PC-3 (cell line): Measurements from ENCODE around the gene SDK2. TPM values are rescaled to one million over a fixed set of nuclear protein-coding genes. Genes with fewer than 3 reads are reported as not detected.

Experiments used
- ATAC-seq: fragments of 200-7000 bp; cut with Tn5 transposase; 2 replicates; pipeline ENCODE4 v1.9.1; 2020; ENCODE audit warnings: mild to moderate bottlenecking, moderate library complexity
- BruUV-seq: library from RNA; stranded (reverse); fragments of 400-500 nt; replicated peaks from 2 replicates; lab custom pipeline; 2021; lab: Mats Ljungman, UMichigan
- CTCF ChIA-PET: fragments of 300-600 bp; sonication (Branson Sonifier 250); formaldehyde crosslinking; loops from one replicate; lab custom pipeline; 2022; ENCODE audit warnings: antibody characterized with exemption; lab: Charles Lee
- POLR2A ChIA-PET: fragments of 300-600 bp; sonication (Branson Sonifier 250); formaldehyde crosslinking; loops from one replicate; lab custom pipeline; 2022; ENCODE audit warnings: antibody characterized with exemption; ENCODE audit not compliant: unreplicated experiment; lab: Charles Lee
- DNase-seq: peaks from one replicate; pipeline ENCODE4 v3.0.0-alpha.2; 2015
- H2AFZ ChIP-seq: fragments of 300-600 bp; sonication (generic); 2 replicates; pipeline ENCODE4 v1.6.0; 2016; ENCODE audit warnings: antibody characterized with exemption, low read length
- H3F3A ChIP-seq: fragments of 300-600 bp; sonication (generic); one replicate; pipeline ENCODE4 v1.6.0; 2017; ENCODE audit warnings: antibody characterized with exemption, low read length, control low read depth, mild to moderate bottlenecking; ENCODE audit not compliant: unreplicated experiment
- H3K27ac ChIP-seq: fragments of 300-600 bp; sonication (generic); 2 replicates; pipeline ENCODE4 v1.5.1; 2016; ENCODE audit warnings: mild to moderate bottlenecking, low read length
- H3K27me3 ChIP-seq: fragments of 300-600 bp; sonication (generic); 2 replicates; pipeline ENCODE4 v1.6.1; 2016; ENCODE audit warnings: low read length, mixed read lengths
- H3K36me3 ChIP-seq: fragments of 300-600 bp; sonication (generic); 2 replicates; pipeline ENCODE4 v1.6.1; 2016; ENCODE audit warnings: low read depth, mixed run types, low read length, mixed read lengths
- H3K4me1 ChIP-seq: fragments of 300-600 bp; sonication (generic); 2 replicates; pipeline ENCODE4 v1.5.1; 2016; ENCODE audit warnings: low read length; ENCODE audit not compliant: insufficient read depth
- H3K4me2 ChIP-seq: fragments of 300-600 bp; sonication (generic); 2 replicates; pipeline ENCODE4 v1.6.0; 2016; ENCODE audit warnings: low read length
- H3K4me3 ChIP-seq: fragments of 300-600 bp; sonication (generic); 2 replicates; pipeline ENCODE4 v1.5.1; 2016; ENCODE audit warnings: mild to moderate bottlenecking, low read length, mixed read lengths
- H3K79me2 ChIP-seq: fragments of 300-600 bp; sonication (generic); 2 replicates; pipeline ENCODE4 v1.6.1; 2017; ENCODE audit warnings: low read length, mixed read lengths
- H3K9ac ChIP-seq: fragments of 300-600 bp; sonication (generic); 2 replicates; pipeline ENCODE4 v1.6.0; 2016; ENCODE audit warnings: mild to moderate bottlenecking, low read length
- H3K9me2 ChIP-seq: fragments of 300-600 bp; sonication (generic); replicated peaks from 2 replicates; pipeline ENCODE4 v1.6.1; 2016; ENCODE audit warnings: mixed run types, low read length, mixed read lengths
- H3K9me3 ChIP-seq: fragments of 300-600 bp; sonication (generic); 2 replicates; pipeline ENCODE4 v1.6.1; 2016; ENCODE audit warnings: low read length, mixed read lengths
- H4K20me1 ChIP-seq: fragments of 300-600 bp; sonication (generic); 2 replicates; pipeline ENCODE4 v1.6.1; 2016; ENCODE audit warnings: low read length, mixed read lengths
- CTCF ChIP-seq: fragments of 300-600 bp; sonication (generic); conservative IDR thresholded peaks from 2 replicates; pipeline ENCODE4 v1.5.1; 2017; ENCODE audit warnings: antibody characterized with exemption, low read depth, mild to moderate bottlenecking, low read length
- EZH2 ChIP-seq: fragments of 300-600 bp; sonication (generic); IDR thresholded peaks from one replicate; pipeline ENCODE4 v1.6.1; 2017; ENCODE audit warnings: antibody characterized with exemption, mild to moderate bottlenecking, low read length; ENCODE audit not compliant: unreplicated experiment
- EZH2phosphoT487 ChIP-seq: fragments of 300-600 bp; sonication (generic); IDR thresholded peaks from 2 replicates; pipeline ENCODE4 v1.6.1; 2018; ENCODE audit warnings: mild to moderate bottlenecking, antibody characterized with exemption, low read length, borderline replicate concordance
- intact Hi-C: fragments of 100-400 bp; cut with micrococcal nuclease; formaldehyde crosslinking; loops from 2 replicates; pipeline ENCODE4 v1.9.0; 2023
- total RNA-seq: library from RNA; depleted of rRNA; stranded (reverse); fragments of >200 nt; gene quantifications from 2 replicates; pipeline ENCODE4 v1.2.3, GENCODE V29; 2014

The SDK2 gene
- total RNA-seq, 1 experiment from 2014 or later: 0.07 TPM

GRCh38 chr17:73637866-73638265 is 6.4 kb downstream of the SDK2 start:
- intact Hi-C loops: no loop called here
- no peaks in the 10 kb centered on the region for H4K20me1 ChIP-seq
- TF ChIP-seq EZH2: no peak
- TF ChIP-seq CTCF: no peak
- TF ChIP-seq EZH2phosphoT487: no peak
- H3K9me2 ChIP-seq: no peaks in the 10 kb centered on the region
- H3K79me2 ChIP-seq: no peaks in the 10 kb centered on the region
- no peak overlapping the region for H3K27ac ChIP-seq
- no peaks in the 10 kb centered on the region for H3K36me3 ChIP-seq
- DNase-seq (no peak), ATAC-seq (no peak)
- no peaks in the 10 kb centered on the region for H3K9me3 ChIP-seq
- ChIA-PET CTCF (no interaction called here), POLR2A (no interaction called here)
- H3K4me2 ChIP-seq: no peak overlapping the region
- no peak overlapping the region for H3K4me3 ChIP-seq
- BruUV-seq: no TSS peak
- no peak overlapping the region for H2AFZ ChIP-seq
- H3K27me3 ChIP-seq: peaks cover 81% of the 10 kb centered on the region
- no peaks in the 10 kb centered on the region for H3K4me1 ChIP-seq
- H3K9ac ChIP-seq: no peak overlapping the region
- no peaks in the 10 kb centered on the region for H3F3A ChIP-seq

GRCh38 chr17:73635101-73635817 is 9.0 kb downstream of the SDK2 start:
- Histone ChIP-seq H3K79me2 (no peaks in the 10 kb centered on the region), H3K9me3 (no peaks in the 10 kb centered on the region), H3K4me3 (no peak overlapping the region), H3F3A (no peaks in the 10 kb centered on the region), H4K20me1 (no peaks in the 10 kb centered on the region), H3K4me1 (no peaks in the 10 kb centered on the region), H3K27ac (no peak overlapping the region), H3K9ac (no peak overlapping the region), H3K4me2 (no peak overlapping the region), H2AFZ (no peak overlapping the region), H3K27me3 (peaks cover 72% of the 10 kb centered on the region), H3K36me3 (no peaks in the 10 kb centered on the region), H3K9me2 (no peaks in the 10 kb centered on the region)
- no peak for TF ChIP-seq CTCF
- no peak for TF ChIP-seq EZH2phosphoT487
- TF ChIP-seq EZH2: no peak
- intact Hi-C loops: no loop called here
- DNase-seq (no peak), ATAC-seq (no peak)
- POLR2A ChIA-PET: no interaction called here
- no TSS peak for BruUV-seq
- CTCF ChIA-PET: interaction anchor here (0.6 kb wide), 2 partner anchors 251 to 1308 kb away, joined by 3 read pairs; no protein-coding TSS in a partner anchor

- POLR2A ChIA-PET: no interaction called here
- Histone ChIP-seq H3K36me3 (no peaks in the 10 kb centered on the region), H4K20me1 (no peaks in the 10 kb centered on the region), H3K4me1 (no peaks in the 10 kb centered on the region), H3K79me2 (no peaks in the 10 kb centered on the region), H2AFZ (no peak overlapping the region), H3K9ac (no peak overlapping the region), H3K4me2 (no peak overlapping the region), H3K27me3 (peaks cover 66% of the 10 kb centered on the region), H3F3A (no peaks in the 10 kb centered on the region), H3K9me3 (no peaks in the 10 kb centered on the region), H3K4me3 (no peak overlapping the region), H3K27ac (no peak overlapping the region), H3K9me2 (no peaks in the 10 kb centered on the region)
- no TSS peak for BruUV-seq
- ATAC-seq: no peak
- intact Hi-C loops: no loop called here
- TF ChIP-seq EZH2: no peak
- no peak for TF ChIP-seq EZH2phosphoT487
- no peak for DNase-seq
- CTCF ChIA-PET: no interaction called here
These were observed 9.6 kb downstream of the SDK2 start for GRCh38 chr17:73634629-73635028.
